Gastroesophageal sphincter (tissue), 3 donors: ENCODE results near the gene UGT3A2.

ENCODE experiments used
- POLR2A ChIP-seq, 2 donors: fragments of 450-650 bp; IDR thresholded peaks; one replicate each; pipeline ENCODE4 v1.6.1; 2017; ENCODE audit warnings: antibody characterized with exemption in 2 of 2, mild to moderate bottlenecking in 2 of 2, moderate library complexity in 1 of 2
- TF ChIP-seq, protein P1 (sequence below), 4 experiments: fragments of 200-600 bp in 2 of 4; fragments of 450-650 bp in 2 of 4; sonication (generic) in 1 of 4; IDR thresholded peaks; one replicate each; pipeline ENCODE4 v1.5.1; 2017 to 2019; ENCODE audit warnings: antibody characterized with exemption in 4 of 4, mild to moderate bottlenecking in 2 of 4, moderate library complexity in 2 of 4

DNA sequence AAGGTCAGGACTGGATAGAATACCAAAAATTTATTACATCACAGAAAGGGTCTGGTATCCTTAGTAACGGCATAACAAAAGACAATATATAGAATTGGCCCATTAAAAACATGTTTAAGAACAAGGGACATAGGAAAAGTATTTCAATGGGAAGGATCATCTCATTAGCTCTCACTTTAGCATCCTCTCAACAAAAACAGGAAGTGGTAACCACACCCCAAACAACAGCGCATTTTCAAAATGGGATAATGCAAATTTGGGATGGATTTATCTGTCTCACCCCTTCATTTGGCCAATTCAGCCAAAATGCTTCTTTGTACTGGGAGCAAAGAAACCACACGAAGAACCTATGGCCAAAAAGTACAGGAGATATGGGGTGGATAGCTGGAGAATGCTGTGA is 65.7 kb downstream of the UGT3A2 start:
- TF ChIP-seq, protein P1, sequence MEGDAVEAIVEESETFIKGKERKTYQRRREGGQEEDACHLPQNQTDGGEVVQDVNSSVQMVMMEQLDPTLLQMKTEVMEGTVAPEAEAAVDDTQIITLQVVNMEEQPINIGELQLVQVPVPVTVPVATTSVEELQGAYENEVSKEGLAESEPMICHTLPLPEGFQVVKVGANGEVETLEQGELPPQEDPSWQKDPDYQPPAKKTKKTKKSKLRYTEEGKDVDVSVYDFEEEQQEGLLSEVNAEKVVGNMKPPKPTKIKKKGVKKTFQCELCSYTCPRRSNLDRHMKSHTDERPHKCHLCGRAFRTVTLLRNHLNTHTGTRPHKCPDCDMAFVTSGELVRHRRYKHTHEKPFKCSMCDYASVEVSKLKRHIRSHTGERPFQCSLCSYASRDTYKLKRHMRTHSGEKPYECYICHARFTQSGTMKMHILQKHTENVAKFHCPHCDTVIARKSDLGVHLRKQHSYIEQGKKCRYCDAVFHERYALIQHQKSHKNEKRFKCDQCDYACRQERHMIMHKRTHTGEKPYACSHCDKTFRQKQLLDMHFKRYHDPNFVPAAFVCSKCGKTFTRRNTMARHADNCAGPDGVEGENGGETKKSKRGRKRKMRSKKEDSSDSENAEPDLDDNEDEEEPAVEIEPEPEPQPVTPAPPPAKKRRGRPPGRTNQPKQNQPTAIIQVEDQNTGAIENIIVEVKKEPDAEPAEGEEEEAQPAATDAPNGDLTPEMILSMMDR (IDR thresholded peaks at IDR 0.05): no peak
- no peak for TF ChIP-seq POLR2A (IDR thresholded peaks at IDR 0.05)
